Endometrial microvascular endothelial cells (primary cell): ENCODE data around the gene SMARCD3. TPM values are rescaled to one million over a fixed set of nuclear protein-coding genes. Genes with fewer than 3 reads are reported as not detected.

Experiments
- in situ Hi-C: cut with HindIII; loops from 2 replicates; pipeline ENCODE4 v1.10.0; 2017; ENCODE audit warnings: low sequenced_read_pairs, low pct_unique_long_range_greater_than_20kb; ENCODE audit errors: inconsistent ontology term
- total RNA-seq: library from RNA; depleted of rRNA; stranded (reverse); fragments of >200 nt; gene quantifications from one replicate; pipeline ENCODE4 v1.2.3, GENCODE V29; 2015; ENCODE audit errors: inconsistent ontology term

SMARCD3 gene
- total RNA-seq, 1 donor from 2014 or later, result 2.9 TPM

GRCh38 chr7:151251689-151252560, 3.4 kb upstream of the SMARCD3 start:
- in situ Hi-C loops, result no loop called here

GRCh38 chr7:151251328-151251688, 2.8 kb upstream of the SMARCD3 start:
- in situ Hi-C loops, result no loop called here

GRCh38 chr7:151250181-151251132, 2.0 kb upstream of the SMARCD3 start:
- in situ Hi-C loops, result no loop called here

DNA sequence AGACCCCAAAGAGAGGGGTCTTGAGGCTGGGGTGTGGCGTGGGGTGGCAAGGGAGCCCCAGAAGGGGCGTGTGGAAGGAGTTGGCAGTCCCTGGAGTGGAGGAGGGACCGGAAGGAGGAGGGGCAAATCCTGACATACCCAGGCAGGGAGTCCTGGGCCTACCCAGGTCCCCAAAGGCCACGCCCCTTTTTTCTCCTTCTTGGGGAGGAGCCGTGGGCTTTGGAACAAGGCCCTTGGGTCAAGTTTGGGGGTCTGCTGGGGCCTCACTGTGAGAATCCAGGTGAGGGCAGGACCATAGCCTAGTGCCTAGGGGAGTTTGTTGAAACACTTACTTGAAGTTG, 1.2 kb upstream of the SMARCD3 start:
- in situ Hi-C loops, result no loop called here

DNA sequence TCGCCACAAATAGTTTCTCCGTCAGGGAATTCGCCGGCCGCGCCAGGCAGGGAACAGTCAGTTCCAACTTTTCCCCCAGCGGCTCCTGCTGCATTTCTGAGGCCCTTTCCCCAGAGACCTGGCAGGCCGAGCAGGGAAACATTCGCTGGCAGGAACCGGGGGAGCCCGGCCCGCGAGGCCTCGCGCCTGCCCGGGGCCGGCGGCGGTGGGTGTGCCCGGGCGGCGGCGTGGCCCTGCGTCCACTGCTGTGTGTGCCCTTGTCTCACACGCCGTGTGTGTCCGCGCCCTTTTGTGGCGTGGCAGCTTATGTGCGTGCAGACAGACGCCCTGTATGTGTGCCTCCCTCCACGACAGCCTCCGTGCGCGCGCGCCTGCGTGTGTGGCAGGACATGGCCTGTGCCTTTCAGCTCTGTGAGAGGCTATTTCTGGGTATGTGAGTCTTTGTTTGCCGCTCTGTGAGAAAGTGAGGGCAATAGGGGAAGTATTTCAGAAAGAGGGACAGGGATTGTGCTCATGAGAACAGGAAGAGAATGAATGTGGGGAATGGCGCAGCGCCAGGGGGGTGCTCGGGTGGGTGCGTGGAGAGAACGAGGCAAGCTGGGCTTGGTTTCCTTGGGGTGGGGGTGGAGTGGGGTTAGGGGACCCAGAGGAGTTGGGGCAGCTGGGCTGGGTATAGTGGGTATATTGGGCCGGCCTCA, 689 bp upstream of the SMARCD3 start:
- in situ Hi-C loops, result no loop called here

- in situ Hi-C loops, result no loop called here
Measured at GRCh38 chr7:151247611-151248345, 716 bp downstream of the SMARCD3 start.

GRCh38 chr7:151246851-151247580, 1.5 kb downstream of the SMARCD3 start:
- in situ Hi-C loops, result no loop called here

DNA sequence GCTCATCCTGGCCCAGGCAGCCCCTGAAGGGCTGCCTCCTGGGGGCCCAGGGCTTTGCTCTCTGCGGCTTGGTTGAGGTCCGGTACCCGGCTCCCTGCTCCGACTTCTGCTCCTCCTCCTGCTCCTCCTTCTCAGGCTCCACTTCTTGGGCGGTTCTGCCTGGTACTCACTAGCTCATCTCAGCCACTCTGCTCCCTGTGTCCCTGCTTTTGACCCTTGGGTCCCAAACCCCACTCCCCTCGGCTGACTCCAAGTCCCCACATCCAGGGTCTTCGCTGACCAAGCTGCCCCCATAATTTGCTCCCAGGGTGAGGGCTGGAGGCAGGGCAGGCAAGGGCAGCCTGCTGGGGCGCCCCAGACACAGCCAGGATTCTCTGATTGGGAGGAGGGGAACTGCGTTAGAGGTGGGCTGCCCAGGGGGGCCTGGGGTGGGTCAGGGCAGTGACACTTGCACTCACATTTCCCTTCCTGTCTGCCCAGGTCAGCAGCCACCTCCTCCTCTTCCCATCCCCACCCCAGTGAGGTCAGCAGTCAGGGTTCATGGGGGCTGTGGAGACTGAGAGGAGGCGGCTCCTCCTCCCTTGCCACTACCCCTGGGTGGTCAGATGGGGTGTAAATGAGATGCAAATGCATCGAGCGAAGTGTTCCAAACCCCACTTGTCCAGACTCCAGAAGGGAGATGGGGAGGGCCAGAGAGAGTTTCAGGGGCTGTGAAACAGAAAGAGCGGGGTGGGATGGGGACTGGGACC, 2.2 kb downstream of the SMARCD3 start:
- in situ Hi-C loops, result no loop called here

DNA sequence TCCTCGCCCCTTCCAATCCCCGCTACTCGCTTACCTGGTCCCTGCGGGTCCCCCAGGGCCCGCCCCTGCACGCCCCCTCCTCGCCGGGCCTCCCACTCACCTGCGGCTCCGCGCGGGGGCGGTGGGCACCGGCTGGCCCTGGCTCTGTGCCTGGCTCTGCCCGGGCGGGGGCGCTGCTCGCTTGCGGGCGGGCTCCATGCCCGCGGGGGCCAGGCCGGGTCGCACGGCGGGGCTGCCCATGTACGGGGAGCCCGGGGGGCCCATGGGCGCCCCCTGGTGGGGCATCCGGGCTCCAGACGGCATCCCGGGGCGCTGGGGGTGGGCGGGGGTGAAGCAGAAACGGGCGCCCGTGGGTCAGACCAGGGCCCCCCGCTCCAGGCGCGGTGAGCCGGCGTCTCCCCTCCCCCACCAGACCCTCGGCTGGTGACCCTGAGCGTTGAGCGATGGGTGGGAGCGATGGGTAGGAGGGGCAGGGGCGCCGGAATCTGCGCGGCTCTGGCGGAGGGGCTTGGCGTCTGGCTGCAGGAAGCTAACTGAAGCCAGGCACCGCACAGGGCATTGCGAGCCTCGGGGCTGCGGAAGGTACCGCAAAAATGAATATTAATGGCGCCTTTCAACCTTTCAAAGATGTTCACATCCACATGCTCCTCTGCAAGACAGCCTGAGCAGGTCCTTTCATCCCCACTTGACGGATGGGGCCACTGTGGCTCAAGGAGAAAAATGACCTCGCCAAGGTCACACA, 3.0 kb downstream of the SMARCD3 start:
- in situ Hi-C loops, result no loop called here

DNA sequence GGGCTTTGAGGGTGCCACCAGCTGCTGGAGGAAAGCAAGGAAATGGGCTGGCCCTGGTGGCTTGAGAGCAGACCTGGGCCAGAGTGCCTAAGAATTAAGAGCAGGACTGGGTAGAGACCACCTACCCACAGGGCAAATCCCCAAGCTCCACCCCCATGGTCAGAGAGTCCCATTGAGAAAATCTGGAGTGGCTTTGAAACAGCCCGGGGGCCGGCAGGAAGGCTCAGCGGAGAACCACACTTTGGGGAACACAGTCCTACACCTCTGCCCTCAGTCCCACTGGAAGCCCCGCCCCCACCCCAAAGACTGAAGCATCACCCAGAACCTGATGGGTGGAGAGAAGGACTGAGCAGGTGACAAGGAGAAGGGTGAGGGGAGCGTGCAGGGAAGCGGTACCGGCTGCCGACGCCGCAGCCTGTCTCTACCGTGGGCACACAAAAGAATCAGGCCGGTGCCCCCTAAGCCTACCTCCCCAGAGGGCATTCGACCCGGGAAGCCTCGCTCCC, 3.6 kb downstream of the SMARCD3 start:
- in situ Hi-C loops, result no loop called here

DNA sequence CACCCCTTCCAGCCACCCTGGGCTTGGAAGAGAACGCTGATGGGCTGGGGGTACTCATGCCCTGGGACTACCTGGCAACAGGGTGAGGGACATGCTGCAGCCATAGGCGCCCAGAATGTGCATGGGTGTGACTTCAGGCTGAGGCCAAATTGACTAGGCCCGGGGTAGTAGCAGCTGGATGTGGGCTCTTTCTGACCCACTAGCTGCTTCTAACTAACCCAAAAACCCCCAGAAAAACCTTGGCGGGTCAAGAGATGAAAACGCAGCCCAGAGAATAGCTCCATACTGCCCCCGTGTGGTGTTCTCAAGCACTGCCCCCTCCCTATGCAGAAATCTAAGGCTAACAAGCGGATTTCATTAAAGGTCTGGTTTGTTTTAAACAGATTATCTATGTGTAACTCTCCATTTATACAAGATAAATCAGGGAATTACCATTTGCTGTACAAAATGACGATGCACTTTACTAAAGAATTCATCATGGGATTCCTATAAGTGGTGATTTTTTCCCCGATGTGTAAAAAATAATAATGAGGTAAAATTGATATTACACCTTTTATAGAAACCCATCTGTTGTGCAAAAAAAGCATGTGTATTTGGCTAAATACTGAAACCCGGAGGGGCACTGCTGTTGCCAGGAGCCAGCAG, 4.2 kb downstream of the SMARCD3 start:
- in situ Hi-C loops, result no loop called here

- in situ Hi-C loops, result no loop called here
Measured at GRCh38 chr7:151243408-151244195, 4.9 kb downstream of the SMARCD3 start.

DNA sequence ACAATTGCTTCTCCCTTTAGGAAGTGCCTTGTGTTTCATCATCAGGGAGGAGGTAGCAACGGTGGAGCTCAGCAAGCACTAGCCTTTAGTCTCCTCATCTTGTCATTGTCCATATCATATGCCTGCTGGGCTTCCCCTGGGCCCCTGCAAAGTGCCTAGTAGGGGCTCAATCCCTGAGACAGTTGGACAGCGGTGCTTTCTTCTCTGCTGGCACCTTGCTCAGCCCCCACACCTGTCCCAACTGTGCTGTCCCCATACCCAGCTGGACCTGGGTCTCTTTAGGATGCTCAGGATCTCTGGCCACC, 5.5 kb downstream of the SMARCD3 start:
- in situ Hi-C loops, result no loop called here

DNA sequence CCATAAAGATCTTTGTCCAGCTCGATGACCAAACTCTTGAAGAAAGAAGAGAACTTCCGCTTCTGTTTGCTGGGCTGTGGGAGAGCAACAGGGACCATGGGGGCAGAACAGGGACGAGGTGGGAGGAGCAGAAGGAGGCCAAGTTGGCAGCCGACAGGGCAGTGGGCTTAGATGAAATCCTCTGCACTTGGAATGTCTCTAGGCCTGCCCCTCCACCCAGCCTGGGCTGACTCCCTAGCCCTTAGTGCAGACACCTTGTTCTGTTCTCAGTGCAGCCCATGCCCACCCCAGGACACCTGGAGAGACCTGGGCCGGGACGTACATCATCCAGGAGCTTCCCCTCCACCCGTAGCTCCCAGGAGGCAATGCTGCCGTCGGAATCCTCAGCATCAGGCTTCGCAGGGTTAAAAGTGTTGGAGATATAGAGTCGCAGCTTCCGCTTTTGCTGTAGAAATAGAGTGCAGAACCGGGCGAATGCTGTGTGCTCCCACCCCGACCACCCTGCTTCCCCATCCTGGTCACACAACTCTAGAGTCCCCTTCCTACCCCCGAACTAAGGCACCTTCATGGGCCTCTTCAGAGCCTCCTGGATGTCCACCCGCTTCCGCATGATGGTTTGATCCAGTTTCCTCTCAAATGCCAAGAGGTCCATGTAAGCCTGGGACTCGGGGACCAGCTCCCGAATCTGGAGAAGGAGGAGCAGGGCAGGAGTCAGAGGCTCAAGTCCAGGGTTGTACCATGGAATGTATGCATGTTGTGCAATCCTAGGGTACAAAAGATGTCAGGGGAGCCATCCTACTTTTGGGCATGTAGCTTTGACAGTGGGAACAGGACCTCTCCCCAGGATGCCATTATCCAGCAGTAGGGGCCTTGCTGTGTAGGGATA, 6.1 kb downstream of the SMARCD3 start:
- in situ Hi-C loops, result no loop called here

DNA sequence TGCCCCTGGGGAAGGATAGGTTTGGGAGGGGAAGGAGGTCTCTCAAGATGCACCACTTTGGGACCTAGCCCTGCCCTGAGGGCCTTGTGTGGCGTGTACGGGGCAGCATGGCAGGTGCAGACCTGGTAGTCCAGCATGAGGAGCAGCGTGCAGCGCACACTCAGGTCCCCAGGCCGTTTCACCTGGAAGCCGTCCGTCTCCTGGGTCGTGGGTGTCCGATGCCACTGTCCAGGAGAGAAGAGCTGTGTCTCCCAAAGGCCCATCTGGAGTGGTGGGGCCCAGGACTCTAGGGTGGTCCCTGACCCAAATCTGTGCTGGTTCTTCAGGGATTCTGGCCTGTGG, 6.8 kb downstream of the SMARCD3 start:
- in situ Hi-C loops, result no loop called here
